GM04503 (cell line): ENCODE data around the gene MBNL2.

ENCODE experiments used
- DNase-seq: peaks from one replicate; pipeline ENCODE4 v3.0.0-alpha.2; 2012; ENCODE audit warnings: low read depth

The MBNL2 gene

DNA sequence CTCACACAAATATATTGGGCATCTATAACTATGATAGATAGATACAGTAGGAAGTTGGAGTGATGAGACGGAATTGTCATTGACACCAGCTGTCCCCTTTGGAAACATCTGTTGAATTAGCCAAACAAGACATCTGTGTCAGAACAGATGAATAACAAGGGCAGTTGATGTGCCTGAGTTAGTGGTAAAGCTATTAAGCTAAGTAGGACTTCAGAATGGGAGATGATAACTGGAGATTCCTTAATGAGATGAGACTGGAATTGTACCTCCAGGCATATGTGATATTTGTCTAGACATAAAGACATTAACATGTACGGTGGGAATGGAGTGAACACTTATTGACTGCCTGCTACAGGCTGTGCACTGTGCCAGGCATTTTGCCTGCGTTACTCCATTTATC, 78.7 kb downstream of the MBNL2 start:
- no peak for DNase-seq

DNA sequence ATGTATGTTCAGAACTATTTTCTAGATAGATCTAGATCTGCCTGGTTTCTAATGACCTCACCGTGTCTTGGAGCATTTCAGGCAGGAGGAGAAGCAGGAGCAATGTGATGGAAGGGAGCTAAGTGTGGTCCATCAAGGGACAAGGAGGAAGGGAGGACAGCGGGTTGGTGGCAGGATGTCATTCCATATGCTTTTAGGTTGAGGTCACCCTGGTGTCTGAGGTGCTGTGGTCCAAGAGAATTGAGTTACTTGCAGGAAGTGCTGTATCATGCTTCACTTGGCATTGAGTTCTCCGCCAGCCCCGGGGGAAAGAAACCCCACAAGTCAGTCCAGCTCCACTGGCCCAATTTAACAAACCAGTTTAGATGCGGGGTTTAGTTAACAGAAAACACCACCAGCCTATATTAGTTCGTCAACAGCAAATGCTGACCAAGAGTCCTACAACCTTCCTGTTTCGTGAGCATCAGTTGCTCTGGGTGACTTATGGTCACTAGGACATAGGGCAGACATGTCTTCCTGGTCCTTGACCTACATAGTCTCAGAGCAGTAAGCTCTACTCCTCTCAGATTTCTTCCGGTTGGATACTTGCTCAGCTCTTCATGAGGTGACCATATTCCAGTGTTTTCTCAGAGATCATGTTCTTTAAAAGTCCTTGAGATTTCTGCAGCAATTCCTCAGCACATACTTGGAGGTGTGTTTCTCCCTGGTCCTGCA, 79.4 kb downstream of the MBNL2 start:
- no peak for DNase-seq

- DNase-seq: no peak
These were observed 80.5 kb downstream of the MBNL2 start for GRCh38 chr13:97302611-97303010.

DNA sequence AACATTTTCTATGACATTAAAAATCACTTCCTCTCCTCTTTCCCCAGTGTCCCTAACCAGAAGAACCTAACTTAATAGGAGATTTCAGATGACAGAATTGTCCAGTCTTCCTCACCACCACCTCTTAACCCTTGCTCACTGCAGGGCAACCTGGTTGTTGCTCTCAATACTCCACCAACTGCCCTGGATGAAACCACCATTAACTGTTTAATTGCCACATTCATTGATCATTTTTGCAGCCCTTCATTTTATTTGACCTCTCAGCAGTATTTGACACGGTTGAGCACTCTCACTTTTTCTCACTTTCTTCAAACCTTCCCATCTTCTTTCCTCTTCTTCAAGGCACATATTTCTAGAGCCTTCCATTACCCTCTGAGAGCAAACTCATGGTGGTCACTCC, 84.0 kb downstream of the MBNL2 start:
- no peak for DNase-seq

GRCh38 chr13:97306645-97307044, 84.5 kb downstream of the MBNL2 start:
- no peak for DNase-seq

DNA sequence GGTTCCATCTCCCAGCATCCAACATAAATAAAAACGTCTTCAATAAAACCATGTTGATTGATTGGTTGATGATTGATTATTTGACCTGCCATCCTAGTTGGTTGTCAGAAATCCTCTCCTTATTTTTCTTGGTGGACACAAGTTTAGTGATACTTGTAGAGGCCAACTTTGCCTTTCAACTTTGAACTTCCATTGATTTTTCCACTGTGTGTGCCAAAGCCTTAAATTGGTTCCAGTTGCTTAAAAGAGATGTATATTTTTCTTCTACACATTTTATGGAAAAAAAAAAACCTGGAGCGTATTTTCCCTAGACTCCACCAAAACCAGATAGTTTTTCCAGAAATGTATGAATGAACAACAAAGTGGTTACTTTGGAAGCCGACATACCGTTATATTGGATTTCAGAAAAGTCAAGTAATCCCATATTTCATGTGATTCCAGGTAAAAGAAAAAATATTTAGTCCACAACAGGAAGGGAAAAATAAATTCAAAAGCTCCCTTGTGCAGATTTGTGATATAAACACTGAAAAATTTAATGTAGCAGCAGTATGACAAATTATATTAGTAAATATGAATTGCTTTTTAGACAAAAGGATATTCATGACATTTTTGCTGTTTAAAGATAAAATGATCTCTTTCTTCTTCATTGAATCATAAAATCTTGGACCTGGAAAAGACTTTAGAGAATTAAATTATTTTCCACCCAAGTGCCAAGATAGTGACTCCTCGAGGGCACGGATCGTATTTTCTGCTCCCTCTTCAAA, 85.2 kb downstream of the MBNL2 start:
- DNase-seq: no peak

DNA sequence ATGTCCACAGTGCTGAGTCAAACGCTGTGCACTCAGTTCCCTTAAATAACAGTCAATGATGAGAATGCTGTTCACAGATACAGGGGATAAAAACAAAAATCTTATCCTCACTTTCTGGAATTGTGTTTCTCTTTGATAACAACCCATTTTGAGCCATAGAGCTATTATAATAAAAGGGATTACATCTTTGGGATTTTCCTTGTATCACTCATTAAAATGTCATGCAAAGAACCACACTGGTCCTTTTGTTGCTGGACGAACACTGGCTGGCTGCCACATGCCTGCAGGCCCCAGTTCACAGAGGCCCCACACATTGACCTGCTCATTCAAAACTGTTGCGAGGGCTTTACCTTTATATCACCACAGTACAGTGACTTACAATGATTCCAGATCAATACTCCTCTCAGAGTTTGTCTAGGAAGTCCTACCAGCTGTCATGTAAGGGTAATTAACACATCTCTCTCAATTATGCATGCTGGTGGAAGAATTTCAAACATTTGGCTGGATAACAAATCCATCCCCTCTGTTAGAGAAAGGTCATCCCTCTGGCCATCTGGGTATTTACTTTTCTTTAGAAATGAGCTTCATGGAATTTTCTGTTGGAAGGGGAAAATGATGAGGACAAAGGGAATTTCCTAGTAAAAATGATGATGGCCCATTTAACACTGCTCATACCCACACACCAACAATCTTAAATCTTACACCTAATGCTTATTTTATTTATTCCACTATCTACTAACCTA, 85.9 kb downstream of the MBNL2 start:
- DNase-seq: peak; percentile 67

DNA sequence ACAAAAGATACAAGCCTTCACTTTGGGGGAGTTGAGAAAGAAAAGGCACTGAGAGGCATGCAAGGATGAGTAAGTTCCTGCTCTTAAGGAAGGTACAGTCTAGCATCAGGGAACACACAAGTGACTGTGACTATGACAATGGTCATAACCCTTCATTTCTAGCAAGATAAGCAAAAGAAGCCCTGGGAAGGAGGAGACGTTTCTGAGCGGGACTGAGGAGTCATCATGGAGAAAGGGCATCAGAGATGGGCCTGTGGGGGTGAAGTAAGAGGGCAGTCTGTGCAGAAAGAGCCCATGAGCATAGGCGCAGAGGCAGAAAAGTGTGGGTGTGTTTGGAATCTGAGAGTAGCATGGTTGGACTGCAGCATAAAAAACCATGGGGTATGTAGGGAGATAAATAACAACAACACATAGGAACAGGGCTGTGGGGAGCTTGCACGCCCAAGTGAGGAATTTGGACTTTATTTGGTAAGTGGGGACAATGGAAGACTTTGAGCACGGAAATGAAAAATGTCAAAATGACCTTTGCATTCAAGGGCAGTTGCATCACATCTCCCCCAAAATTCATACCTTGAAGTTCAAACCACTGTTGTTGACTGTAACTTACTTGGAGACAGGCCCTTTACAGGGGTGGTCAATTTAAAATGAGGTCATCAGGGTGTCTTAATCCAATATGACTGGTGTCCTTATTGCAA, 86.7 kb downstream of the MBNL2 start:
- no peak for DNase-seq

DNA sequence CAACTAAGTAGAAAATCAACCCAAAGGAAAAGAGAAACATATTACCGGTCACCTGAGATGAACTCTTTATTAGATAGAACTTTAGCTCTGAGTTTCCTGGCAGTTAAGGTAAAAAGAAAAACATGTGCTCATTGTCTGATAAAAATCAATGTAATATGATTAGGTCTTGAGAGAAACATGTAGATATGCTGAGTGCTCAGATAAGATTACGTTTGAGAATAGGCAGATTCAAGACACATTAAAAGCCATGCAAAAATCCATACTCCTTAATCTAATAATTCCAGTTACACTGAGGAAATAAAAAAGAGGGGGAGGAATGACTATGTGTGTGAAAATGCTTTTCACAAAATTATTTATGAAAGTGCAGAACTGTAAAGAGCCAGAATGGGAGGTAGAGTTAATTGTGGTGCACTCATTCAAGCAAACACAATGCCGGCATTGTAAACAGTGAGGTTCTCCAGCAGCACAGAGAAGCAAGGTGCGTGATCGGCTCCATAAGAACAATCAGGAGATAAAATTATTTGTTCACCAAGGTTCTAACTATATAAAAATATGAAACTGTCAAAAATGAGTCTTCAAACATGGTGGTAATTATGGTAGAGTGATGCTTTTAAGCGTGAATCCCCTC, 88.8 kb downstream of the MBNL2 start:
- DNase-seq: no peak

DNA sequence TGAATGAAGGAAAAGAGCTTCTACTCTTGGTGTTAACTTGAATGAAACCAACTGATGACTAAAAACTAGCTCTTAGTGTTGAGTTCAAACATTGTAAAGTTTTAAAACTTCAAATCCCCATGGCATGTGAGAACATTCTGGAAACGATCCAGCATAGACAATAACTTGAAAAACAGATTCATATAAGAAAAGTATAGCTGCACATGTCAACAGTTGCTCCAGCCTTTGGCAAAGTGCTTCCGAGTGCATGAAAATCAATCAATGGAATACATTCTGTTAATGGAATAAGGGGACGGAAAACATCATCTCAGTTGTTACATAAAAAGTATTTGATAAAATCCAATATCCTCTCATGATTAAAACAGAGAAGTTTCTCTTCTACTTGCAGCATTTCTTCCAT, 89.8 kb downstream of the MBNL2 start:
- DNase-seq: no peak

DNA sequence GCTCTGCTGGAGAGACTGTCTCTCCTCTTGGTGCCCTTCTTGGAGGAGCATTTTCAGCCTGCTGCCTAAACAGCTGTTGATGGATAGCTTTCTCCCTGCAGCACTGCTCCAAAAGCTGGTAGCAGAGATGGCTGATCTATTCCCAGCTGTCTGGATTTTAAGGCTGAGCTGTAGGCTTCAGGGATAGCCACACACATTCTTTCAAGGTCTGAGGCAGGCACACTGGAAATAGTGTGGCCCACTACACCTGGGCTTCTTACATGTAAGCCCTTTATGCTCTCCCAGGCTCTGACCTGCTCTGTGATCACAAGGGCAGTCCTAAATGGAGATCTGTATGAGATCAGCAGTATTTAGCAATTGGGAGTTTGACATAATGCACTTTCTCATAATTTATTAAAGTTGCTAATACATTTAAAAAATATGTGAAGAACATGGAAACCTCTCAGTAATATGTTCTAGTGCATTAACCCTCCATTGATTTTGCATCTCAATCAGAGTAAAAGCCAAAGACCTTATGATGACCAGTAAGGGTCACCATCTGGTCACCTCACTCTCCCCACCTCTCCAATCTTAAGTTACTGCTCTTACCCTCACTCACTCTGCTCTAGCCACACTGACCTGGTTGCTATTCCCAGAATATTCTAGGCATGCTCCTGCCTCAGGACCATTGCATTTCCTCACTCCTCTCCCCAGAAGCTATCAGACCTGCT, 91.6 kb downstream of the MBNL2 start:
- DNase-seq: no peak

DNA sequence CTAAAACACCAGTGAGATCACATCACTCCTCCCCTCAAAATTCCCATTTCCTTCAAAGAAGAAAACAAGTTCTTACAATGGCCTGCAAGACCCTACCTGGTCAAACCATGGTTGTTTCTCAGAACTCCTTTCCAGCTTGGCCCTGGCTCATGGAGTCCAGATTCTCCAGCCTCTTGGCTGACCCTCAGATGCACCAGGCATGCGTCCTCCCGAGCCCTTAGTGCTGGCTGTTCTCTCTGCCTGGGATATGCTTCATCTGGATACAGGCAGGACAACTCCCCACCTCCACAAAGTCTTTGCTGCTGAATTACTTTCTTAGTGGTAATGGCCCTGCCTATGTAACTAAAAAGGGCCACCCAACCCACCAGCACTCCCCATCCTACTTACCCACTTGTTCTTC, 94.3 kb downstream of the MBNL2 start:
- DNase-seq: no peak

DNA sequence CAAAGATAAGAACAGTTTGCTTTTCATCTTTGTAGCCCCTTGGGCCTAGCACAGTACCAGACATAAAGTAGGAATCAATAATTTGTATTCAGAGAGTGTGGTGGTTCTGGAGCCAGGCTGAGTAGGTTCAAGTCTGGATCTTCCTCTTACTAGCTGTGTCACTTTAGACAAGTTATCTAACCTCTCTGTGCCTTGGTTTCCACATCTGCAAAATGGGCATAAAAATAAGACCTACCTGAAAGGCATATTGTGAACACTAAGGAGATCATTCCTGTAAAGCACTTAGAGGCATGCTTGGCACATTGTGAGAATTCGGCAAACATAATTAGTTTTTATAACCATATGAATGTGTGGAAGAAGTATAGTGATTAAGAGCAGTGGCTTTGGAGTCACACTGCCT, 95.8 kb downstream of the MBNL2 start:
- DNase-seq: no peak

DNA sequence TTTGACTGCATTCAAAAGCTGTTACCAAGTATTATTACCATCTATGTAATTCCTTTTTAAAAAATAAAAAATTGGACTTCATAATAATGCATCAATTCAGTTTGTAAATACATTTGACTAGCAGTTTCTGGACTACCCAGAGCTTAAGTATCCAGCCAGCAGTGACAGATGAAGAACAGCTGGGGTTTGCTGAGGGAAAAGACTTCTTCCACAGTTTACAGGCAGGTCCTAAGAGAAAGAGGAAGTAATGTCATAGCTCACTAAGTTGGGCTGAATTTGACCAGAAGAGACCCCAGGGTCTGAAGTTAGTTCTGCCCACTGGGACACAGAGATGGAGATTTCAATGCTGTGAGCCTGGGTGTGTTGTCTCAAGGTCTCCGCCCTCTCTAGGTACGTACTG, 96.4 kb downstream of the MBNL2 start:
- DNase-seq: no peak

- no peak for DNase-seq
These were observed 97.1 kb downstream of the MBNL2 start for GRCh38 chr13:97319113-97319720.

DNA sequence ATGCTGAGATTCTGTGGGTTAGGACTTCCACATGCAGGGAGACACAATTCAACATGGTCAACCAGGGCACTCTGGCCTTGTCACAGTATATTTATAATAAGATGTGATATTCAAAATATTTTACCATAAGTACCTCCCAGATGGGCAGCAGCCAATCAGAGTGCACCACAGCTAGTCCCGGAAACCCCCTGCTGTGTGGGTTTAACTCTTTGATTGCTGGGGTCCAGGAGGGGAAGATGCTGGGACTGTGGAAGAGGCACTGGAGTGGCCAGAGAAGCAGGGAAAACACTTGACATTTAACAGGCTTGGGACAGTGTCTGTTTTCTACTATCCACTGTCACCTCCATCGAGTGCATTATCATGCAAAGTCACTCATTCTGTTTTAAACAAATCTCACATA, 99.0 kb downstream of the MBNL2 start:
- DNase-seq: no peak

DNA sequence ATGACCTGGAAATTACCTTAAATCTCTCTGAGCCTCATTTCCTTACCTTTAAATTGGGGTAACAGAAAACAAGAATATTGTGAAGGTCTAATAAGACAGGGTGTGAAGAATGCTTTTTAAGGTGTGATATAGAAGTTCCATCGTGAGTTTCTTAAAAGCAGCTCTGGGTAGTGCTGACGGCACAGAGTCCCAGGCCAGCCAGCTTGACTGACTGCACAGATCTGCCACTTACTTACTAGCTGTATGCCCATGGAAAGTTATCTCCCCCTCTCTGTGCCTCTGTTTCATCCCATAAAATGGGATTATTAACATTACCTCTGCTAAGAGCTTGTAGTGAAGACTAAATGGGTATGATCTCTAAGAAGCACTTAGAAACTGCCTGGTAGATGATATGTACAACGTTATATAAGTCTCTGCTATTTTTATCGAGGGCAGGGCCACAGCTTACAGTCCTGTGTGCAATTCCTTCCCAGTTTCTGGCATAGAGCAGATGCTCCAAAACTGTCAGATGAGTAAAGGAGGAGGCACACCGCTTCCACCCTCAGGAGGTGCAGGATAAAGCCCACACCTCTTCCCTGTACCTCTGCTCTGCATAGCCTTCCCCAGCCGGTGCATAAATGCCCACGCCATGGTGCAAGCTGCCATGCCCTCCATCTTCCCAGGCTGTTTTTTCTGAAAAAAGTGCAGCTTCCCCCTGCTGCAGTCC, 99.6 kb downstream of the MBNL2 start:
- no peak for DNase-seq

DNA sequence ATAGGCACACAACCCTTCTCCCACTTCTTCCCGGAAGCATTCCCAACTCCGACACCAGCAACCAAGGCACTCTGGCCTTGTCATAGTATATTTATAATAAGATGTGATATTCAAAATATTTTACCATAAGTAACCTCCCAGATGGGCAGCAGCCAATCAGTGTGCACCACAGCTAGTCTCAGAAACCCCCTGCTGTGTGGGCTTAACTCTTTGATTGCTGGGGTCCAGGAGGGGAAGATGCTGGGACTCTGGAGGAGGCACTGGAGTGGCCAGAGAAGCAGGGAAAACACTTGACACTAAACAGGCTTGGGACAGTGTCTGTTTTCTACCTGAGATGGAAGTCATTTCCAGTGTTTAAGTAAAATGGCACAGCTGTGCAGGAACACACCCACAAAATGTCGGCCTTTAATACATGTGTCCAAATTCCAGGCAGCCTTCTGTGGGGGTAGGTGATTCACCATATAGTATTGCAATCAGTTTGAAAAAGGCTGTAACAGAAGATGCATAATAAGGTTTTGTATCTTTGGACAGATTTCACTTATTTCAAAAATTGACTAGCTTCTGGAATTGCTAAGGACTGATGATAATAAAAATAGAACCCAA, 100.7 kb downstream of the MBNL2 start:
- no peak for DNase-seq

- DNase-seq: no peak
These were observed 102.0 kb downstream of the MBNL2 start for GRCh38 chr13:97324115-97324514.

- no peak for DNase-seq
These were observed 103.6 kb downstream of the MBNL2 start for GRCh38 chr13:97325738-97326137.
